Fibroblast of lung (primary cell): ENCODE results near the gene NUP107. TPM values are rescaled to one million over a fixed set of nuclear protein-coding genes. Genes with fewer than 3 reads are reported as not detected.

Experiments used
- DNase-seq, 2 donors: peaks; one replicate each; pipeline versions ENCODE4 v3.0.0 to v3.0.0-alpha.2; 2010; ENCODE audit warnings: low read depth in 2 of 2
- H2AFZ ChIP-seq: 2 replicates; pipeline ENCODE4 v1.5.1; 2012; ENCODE audit warnings: low read length, control low read depth, inconsistent platforms
- H3K27ac ChIP-seq: 2 replicates; pipeline ENCODE4 v1.5.1; 2011; ENCODE audit warnings: low read length, control low read depth; ENCODE audit not compliant: insufficient read depth
- H3K27me3 ChIP-seq: 2 replicates; pipeline ENCODE4 v1.5.1; 2011; ENCODE audit warnings: mild to moderate bottlenecking, low read length; ENCODE audit not compliant: control insufficient read depth, insufficient read depth
- H3K36me3 ChIP-seq: 2 replicates; pipeline ENCODE4 v1.5.1; 2011; ENCODE audit warnings: low read length; ENCODE audit not compliant: control insufficient read depth, insufficient read depth
- H3K4me1 ChIP-seq: 2 replicates; pipeline ENCODE4 v1.5.1; 2011; ENCODE audit warnings: low read length; ENCODE audit not compliant: control insufficient read depth, insufficient read depth; ENCODE audit errors: extremely low read depth
- H3K4me2 ChIP-seq: 2 replicates; pipeline ENCODE4 v1.5.1; 2011; ENCODE audit warnings: low read length, control low read depth; ENCODE audit not compliant: insufficient read depth; ENCODE audit errors: extremely low read depth
- H3K4me3 ChIP-seq, 4 experiments: fragments of 200-600 bp in 1 of 4; sonication (generic) in 1 of 4; replicated peaks in 1 of 4; 2 replicates each; pipeline ENCODE4 v1.5.1; 2011 to 2016; ENCODE audit warnings: low read length in 4 of 4, low read depth in 3 of 4, mild to moderate bottlenecking in 3 of 4, control low read depth in 2 of 4, inconsistent platforms in 1 of 4, mixed read lengths in 1 of 4; ENCODE audit not compliant: insufficient read depth in 1 of 4; ENCODE audit errors: control extremely low read depth in 1 of 4
- H3K79me2 ChIP-seq: 2 replicates; pipeline ENCODE4 v1.5.1; 2012; ENCODE audit warnings: mild to moderate bottlenecking, low read length, inconsistent platforms; ENCODE audit not compliant: control insufficient read depth, insufficient read depth
- H3K9ac ChIP-seq: 2 replicates; pipeline ENCODE4 v1.5.1; 2011; ENCODE audit warnings: mild to moderate bottlenecking, low read length, control low read depth; ENCODE audit not compliant: insufficient read depth
- H3K9me3 ChIP-seq: 2 replicates; pipeline ENCODE4 v1.5.1; 2012; ENCODE audit warnings: low read depth, low read length; ENCODE audit not compliant: control insufficient read depth, insufficient read depth
- H4K20me1 ChIP-seq: 2 replicates; pipeline ENCODE4 v1.5.1; 2011; ENCODE audit warnings: low read length; ENCODE audit not compliant: control insufficient read depth, insufficient read depth; ENCODE audit errors: extremely low read depth
- EZH2 ChIP-seq: IDR thresholded peaks from 2 replicates; pipeline ENCODE4 v1.5.1; 2012; ENCODE audit warnings: low read length, control low read depth, mild to moderate bottlenecking; ENCODE audit errors: missing control alignments
- polyA plus RNA-seq, 2 donors: library from polyadenylated mRNA; depleted of rRNA in 1 of 2; stranded (reverse) in 1 of 2; unstranded in 1 of 2; fragments of >200 nt; gene quantifications; 2 replicates each; pipeline ENCODE4 v1.2.1, GENCODE V29; 2011 to 2012; ENCODE audit warnings: missing spikeins in 1 of 2
- total RNA-seq: library from RNA; depleted of rRNA; stranded (reverse); fragments of >200 nt; gene quantifications from 2 replicates; pipeline ENCODE4 v1.2.1, GENCODE V29; 2014
- TF ChIP-seq, protein P1 (sequence below), 2 donors: IDR thresholded peaks in 1 of 2; conservative IDR thresholded peaks in 1 of 2; 1 replicate in 1 of 2; 2 replicates in 1 of 2; pipeline ENCODE4 v1.5.1; 2011 to 2012; ENCODE audit warnings: low read length in 2 of 2, control low read depth in 1 of 2, inconsistent platforms in 1 of 2, low read depth in 1 of 2, mild to moderate bottlenecking in 1 of 2

The NUP107 gene
- total and polyA plus RNA-seq, 2 donors (not counting 1 experiment from before 2014, with no cell fraction given), result 24.6 to 37.7 TPM

DNA sequence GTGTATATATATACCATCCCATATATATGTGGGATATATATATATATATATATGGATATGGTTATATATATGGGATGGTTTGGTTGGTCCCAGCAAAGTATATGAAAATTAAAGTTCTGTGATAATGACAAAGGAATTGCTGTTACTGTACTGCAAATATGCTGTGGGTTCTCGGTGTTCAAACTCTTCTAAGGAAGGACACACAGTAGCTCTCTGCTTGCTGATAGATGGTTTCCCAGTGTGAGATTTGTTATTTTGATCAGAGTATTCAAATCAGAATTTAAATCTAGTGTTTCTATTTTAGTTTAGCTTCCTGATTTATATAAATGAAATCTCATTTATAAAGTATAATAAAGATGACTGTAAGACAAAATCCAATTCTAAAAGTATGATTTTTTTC, 78.9 kb downstream of the NUP107 start:
- Histone ChIP-seq H3K4me3 (no peak overlapping the region), H3K79me2 (no peaks in the 10 kb centered on the region), H3K27me3 (no peaks in the 10 kb centered on the region), H3K4me1 (no peaks in the 10 kb centered on the region), H3K36me3 (no peaks in the 10 kb centered on the region), H3K27ac (no peak overlapping the region), H3K4me2 (no peak overlapping the region), H3K9ac (no peak overlapping the region), H2AFZ (no peak overlapping the region), H3K9me3 (no peaks in the 10 kb centered on the region), H4K20me1 (no peaks in the 10 kb centered on the region)
- DNase-seq, result no peak
- TF ChIP-seq EZH2, result no peak
- TF ChIP-seq, protein P1, sequence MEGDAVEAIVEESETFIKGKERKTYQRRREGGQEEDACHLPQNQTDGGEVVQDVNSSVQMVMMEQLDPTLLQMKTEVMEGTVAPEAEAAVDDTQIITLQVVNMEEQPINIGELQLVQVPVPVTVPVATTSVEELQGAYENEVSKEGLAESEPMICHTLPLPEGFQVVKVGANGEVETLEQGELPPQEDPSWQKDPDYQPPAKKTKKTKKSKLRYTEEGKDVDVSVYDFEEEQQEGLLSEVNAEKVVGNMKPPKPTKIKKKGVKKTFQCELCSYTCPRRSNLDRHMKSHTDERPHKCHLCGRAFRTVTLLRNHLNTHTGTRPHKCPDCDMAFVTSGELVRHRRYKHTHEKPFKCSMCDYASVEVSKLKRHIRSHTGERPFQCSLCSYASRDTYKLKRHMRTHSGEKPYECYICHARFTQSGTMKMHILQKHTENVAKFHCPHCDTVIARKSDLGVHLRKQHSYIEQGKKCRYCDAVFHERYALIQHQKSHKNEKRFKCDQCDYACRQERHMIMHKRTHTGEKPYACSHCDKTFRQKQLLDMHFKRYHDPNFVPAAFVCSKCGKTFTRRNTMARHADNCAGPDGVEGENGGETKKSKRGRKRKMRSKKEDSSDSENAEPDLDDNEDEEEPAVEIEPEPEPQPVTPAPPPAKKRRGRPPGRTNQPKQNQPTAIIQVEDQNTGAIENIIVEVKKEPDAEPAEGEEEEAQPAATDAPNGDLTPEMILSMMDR (conservative IDR thresholded peaks at IDR 0.05 in 1 of 2, IDR thresholded peaks at IDR 0.05 in 1 of 2; ENCODE audit: low read depth in 1 of 2, low read length in 2 of 2), result no peak

DNA sequence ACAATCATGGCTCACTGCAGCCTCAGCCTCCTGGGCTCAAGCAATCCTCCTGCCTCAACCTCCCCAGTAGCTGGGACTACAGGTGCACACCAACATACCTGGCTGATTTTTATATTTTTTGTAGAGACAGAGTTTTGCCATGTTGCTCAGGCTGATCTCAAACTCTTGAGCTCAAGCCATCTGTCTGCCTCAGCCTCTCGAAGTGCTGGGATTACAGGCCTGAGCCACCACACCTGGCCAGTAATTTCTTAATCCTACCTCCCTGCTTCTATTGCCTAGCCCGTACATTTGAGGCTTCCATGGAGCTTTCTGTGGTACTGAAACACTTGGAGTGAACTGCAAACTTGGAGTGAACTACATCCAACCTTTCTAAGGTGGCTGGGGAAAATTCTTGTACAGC, 79.9 kb downstream of the NUP107 start:
- H4K20me1 ChIP-seq, result no peaks in the 10 kb centered on the region
- TF ChIP-seq EZH2, result no peak
- TF ChIP-seq, protein P1 (conservative IDR thresholded peaks at IDR 0.05 in 1 of 2, IDR thresholded peaks at IDR 0.05 in 1 of 2; ENCODE audit: low read depth in 1 of 2, low read length in 2 of 2), result no peak
- no peak for DNase-seq
- H3K27me3 ChIP-seq, result no peaks in the 10 kb centered on the region
- H3K79me2 ChIP-seq, result no peaks in the 10 kb centered on the region
- no peak overlapping the region for H3K4me2 ChIP-seq
- no peaks in the 10 kb centered on the region for H3K36me3 ChIP-seq
- H3K4me1 ChIP-seq, result no peaks in the 10 kb centered on the region
- H3K9me3 ChIP-seq, result no peaks in the 10 kb centered on the region
- no peak overlapping the region for H3K27ac ChIP-seq
- H2AFZ ChIP-seq, result no peak overlapping the region
- H3K4me3 ChIP-seq, result no peak overlapping the region
- H3K9ac ChIP-seq, result no peak overlapping the region

DNA sequence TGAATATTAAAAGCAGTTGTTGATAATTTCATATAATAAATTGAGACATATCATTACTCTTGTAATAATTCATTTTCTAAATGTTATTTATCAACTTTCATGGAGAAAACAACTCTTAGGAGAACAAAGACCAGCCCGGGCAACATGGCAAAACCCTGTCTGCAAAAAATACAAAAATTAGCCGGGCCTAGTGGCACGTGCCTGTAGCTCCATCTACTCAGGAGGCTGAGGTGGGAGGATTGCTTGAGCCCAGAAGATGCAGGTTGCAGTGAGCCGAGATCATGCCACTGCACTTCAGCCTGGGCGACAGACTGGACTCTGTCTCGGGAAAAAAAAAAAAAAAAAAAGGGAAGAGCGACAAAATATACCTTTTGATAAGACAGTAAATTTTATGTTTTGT, 80.4 kb downstream of the NUP107 start:
- no peaks in the 10 kb centered on the region for H3K79me2 ChIP-seq

More for the DNA sequence above, 80.4 kb downstream of the NUP107 start:
- Histone ChIP-seq H3K9me3 (no peaks in the 10 kb centered on the region), H4K20me1 (no peaks in the 10 kb centered on the region), H2AFZ (no peak overlapping the region), H3K4me1 (no peaks in the 10 kb centered on the region), H3K9ac (no peak overlapping the region), H3K27me3 (no peaks in the 10 kb centered on the region), H3K36me3 (no peaks in the 10 kb centered on the region), H3K27ac (no peak overlapping the region), H3K4me2 (no peak overlapping the region), H3K4me3 (no peak overlapping the region)
- no peak for DNase-seq
- TF ChIP-seq, protein P1 (conservative IDR thresholded peaks at IDR 0.05 in 1 of 2, IDR thresholded peaks at IDR 0.05 in 1 of 2; ENCODE audit: low read depth in 1 of 2, low read length in 2 of 2), result no peak
- TF ChIP-seq EZH2, result no peak
